Stomach (tissue), 4 donors: Measurements from ENCODE around the gene DOC2A.

ENCODE experiments used
- POLR2A ChIP-seq, 4 donors: fragments of 450-650 bp; IDR thresholded peaks; one replicate each; pipeline ENCODE4 v1.6.1; 2016; ENCODE audit warnings: antibody characterized with exemption in 4 of 4, control low read depth in 2 of 4, mild to moderate bottlenecking in 1 of 4, moderate library complexity in 1 of 4
- POLR2AphosphoS5 ChIP-seq, 3 donors: sonication (generic); formaldehyde crosslinking; IDR thresholded peaks; one replicate each; pipeline ENCODE4 v1.6.1; 2016; ENCODE audit warnings: antibody characterized with exemption in 3 of 3
- TF ChIP-seq, protein P1 (sequence below), 7 experiments: fragments of 450-650 bp in 4 of 7; fragments of 200-600 bp in 3 of 7; sonication (generic) in 3 of 7; IDR thresholded peaks; one replicate each; pipeline ENCODE4 v1.5.1; 2016 to 2019; ENCODE audit warnings: antibody characterized with exemption in 7 of 7, control low read depth in 2 of 7, mild to moderate bottlenecking in 1 of 7

DNA sequence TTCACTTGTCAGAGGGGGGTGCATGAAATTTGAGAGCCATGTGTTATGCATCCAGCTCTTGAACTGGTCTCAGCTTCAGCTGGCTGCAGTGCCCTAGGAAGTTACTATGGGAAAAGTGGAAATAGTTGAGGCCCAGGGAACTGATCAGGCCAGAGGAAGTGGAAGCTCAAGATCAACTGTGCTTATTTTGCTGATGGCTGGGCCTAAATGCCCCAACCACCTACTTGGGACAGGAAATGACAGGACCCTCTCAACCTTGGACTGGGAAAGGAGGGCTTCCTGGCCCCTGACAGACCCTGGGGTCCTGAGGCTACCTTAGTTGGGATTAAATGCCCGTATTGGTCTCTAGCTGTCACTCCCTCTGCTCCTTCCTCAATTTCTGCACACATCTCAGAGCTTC is 38.3 kb downstream of the DOC2A start:
- no peak for TF ChIP-seq POLR2AphosphoS5 (IDR thresholded peaks at IDR 0.05)
- TF ChIP-seq, protein P1, sequence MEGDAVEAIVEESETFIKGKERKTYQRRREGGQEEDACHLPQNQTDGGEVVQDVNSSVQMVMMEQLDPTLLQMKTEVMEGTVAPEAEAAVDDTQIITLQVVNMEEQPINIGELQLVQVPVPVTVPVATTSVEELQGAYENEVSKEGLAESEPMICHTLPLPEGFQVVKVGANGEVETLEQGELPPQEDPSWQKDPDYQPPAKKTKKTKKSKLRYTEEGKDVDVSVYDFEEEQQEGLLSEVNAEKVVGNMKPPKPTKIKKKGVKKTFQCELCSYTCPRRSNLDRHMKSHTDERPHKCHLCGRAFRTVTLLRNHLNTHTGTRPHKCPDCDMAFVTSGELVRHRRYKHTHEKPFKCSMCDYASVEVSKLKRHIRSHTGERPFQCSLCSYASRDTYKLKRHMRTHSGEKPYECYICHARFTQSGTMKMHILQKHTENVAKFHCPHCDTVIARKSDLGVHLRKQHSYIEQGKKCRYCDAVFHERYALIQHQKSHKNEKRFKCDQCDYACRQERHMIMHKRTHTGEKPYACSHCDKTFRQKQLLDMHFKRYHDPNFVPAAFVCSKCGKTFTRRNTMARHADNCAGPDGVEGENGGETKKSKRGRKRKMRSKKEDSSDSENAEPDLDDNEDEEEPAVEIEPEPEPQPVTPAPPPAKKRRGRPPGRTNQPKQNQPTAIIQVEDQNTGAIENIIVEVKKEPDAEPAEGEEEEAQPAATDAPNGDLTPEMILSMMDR (IDR thresholded peaks at IDR 0.05): no peak
- no peak for TF ChIP-seq POLR2A (IDR thresholded peaks at IDR 0.05)
